Measurements from ENCODE around the gene C2CD3. TPM values are rescaled to one million over a fixed set of nuclear protein-coding genes. Genes with fewer than 3 reads are reported as not detected.

Gene C2CD3
- total RNA-seq, 1 donor from 2014 or later = 12.2 TPM

GRCh38 chr11:74022546-74022945, 148.3 kb downstream of the C2CD3 start:
- Histone ChIP-seq H3K36me3 (ENCODE audit: control insufficient read depth, insufficient read depth, low read length) (no peaks in the 10 kb centered on the region), H3K27me3 (ENCODE audit: control insufficient read depth, insufficient read depth, low read length) (no peaks in the 10 kb centered on the region), H3K4me3 (ENCODE audit: low read depth, low read length) (no peak overlapping the region)
- no peak for TF ChIP-seq CTCF (IDR thresholded peaks at IDR 0.05; ENCODE audit: insufficient read depth, low read length, poor library complexity, severe bottlenecking)
- no peak for DNase-seq (ENCODE audit: low read depth)

- no peak for TF ChIP-seq CTCF (IDR thresholded peaks at IDR 0.05; ENCODE audit: insufficient read depth, low read length, poor library complexity, severe bottlenecking)
- no peaks in the 10 kb centered on the region for H3K36me3 ChIP-seq (ENCODE audit: control insufficient read depth, insufficient read depth, low read length)
- H3K4me3 ChIP-seq (ENCODE audit: low read depth, low read length) = no peak overlapping the region
- no peaks in the 10 kb centered on the region for H3K27me3 ChIP-seq (ENCODE audit: control insufficient read depth, insufficient read depth, low read length)
- no peak for DNase-seq (ENCODE audit: low read depth)
Measured at GRCh38 chr11:74021998-74022397, 148.8 kb downstream of the C2CD3 start.

- TF ChIP-seq CTCF (IDR thresholded peaks at IDR 0.05; ENCODE audit: insufficient read depth, low read length, poor library complexity, severe bottlenecking) = no peak
- DNase-seq (ENCODE audit: low read depth) = no peak
- no peak overlapping the region for H3K4me3 ChIP-seq (ENCODE audit: low read depth, low read length)
- H3K27me3 ChIP-seq (ENCODE audit: control insufficient read depth, insufficient read depth, low read length) = no peaks in the 10 kb centered on the region
- H3K36me3 ChIP-seq (ENCODE audit: control insufficient read depth, insufficient read depth, low read length) = no peaks in the 10 kb centered on the region
Measured at GRCh38 chr11:74020539-74020938, 150.3 kb downstream of the C2CD3 start.

GRCh38 chr11:74019860-74020259, 150.9 kb downstream of the C2CD3 start:
- no peaks in the 10 kb centered on the region for H3K27me3 ChIP-seq (ENCODE audit: control insufficient read depth, insufficient read depth, low read length)
- no peak for DNase-seq (ENCODE audit: low read depth)
- no peak for TF ChIP-seq CTCF (IDR thresholded peaks at IDR 0.05; ENCODE audit: insufficient read depth, low read length, poor library complexity, severe bottlenecking)
- H3K36me3 ChIP-seq (ENCODE audit: control insufficient read depth, insufficient read depth, low read length) = no peaks in the 10 kb centered on the region
- no peak overlapping the region for H3K4me3 ChIP-seq (ENCODE audit: low read depth, low read length)

GRCh38 chr11:74019104-74019738, 151.6 kb downstream of the C2CD3 start:
- Histone ChIP-seq H3K36me3 (ENCODE audit: control insufficient read depth, insufficient read depth, low read length) (no peaks in the 10 kb centered on the region), H3K4me3 (ENCODE audit: low read depth, low read length) (no peak overlapping the region), H3K27me3 (ENCODE audit: control insufficient read depth, insufficient read depth, low read length) (no peaks in the 10 kb centered on the region)
- no peak for TF ChIP-seq CTCF (IDR thresholded peaks at IDR 0.05; ENCODE audit: insufficient read depth, low read length, poor library complexity, severe bottlenecking)
- DNase-seq (ENCODE audit: low read depth) = no peak
